ENCODE results near the gene CNTNAP1.

DNA sequence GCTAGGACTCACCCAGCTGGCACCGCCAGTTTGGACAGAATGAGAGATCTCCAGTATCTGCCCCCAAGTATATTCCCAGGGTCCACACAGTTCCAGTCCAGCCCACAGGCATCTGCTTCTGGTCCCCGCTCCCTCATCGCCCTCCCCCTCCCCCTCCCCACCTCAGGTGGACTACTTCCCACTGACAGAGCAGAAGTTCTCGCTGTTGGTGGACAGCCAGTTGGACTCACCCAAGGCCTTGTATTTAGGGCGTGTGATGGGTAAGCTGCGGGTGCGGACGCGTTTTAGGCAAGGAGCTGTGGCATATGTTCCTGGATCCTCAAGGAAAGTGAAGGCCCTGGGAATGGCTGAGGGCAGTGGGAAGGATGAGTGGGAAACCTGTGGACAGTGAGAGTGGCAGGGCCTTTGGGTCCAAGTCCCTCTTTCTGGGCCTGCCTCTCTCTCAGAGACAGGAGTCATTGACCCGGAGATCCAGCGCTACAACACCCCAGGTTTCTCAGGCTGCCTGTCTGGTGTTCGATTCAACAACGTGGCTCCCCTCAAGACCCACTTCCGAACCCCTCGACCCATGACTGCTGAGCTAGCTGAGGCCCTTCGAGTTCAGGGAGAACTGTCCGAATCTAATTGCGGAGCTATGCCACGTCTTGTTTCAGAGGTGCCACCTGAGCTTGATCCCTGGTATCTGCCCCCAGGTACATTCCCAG is 14.9 kb downstream of the CNTNAP1 start:
- TF ChIP-seq, protein P1, sequence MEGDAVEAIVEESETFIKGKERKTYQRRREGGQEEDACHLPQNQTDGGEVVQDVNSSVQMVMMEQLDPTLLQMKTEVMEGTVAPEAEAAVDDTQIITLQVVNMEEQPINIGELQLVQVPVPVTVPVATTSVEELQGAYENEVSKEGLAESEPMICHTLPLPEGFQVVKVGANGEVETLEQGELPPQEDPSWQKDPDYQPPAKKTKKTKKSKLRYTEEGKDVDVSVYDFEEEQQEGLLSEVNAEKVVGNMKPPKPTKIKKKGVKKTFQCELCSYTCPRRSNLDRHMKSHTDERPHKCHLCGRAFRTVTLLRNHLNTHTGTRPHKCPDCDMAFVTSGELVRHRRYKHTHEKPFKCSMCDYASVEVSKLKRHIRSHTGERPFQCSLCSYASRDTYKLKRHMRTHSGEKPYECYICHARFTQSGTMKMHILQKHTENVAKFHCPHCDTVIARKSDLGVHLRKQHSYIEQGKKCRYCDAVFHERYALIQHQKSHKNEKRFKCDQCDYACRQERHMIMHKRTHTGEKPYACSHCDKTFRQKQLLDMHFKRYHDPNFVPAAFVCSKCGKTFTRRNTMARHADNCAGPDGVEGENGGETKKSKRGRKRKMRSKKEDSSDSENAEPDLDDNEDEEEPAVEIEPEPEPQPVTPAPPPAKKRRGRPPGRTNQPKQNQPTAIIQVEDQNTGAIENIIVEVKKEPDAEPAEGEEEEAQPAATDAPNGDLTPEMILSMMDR (IDR thresholded peaks at IDR 0.05 in 2 of 3, conservative IDR thresholded peaks at IDR 0.05 in 1 of 3; ENCODE audit: insufficient read depth in 2 of 3, low read depth in 1 of 3, low read length in 3 of 3), result no peak
- no peak for TF ChIP-seq POLR2AphosphoS5 (IDR thresholded peaks at IDR 0.05; ENCODE audit: control insufficient read depth, insufficient read depth, low read depth, low read length)
- TF ChIP-seq HCFC1 (IDR thresholded peaks at IDR 0.05; ENCODE audit: low read depth, low read length), result no peak
- no peak for TF ChIP-seq MYC (IDR thresholded peaks at IDR 0.05; ENCODE audit: low read depth, low read length)
- TF ChIP-seq MYC (CRISPR knock-in tag; IDR thresholded peaks at IDR 0.05; ENCODE audit: borderline replicate concordance, low read depth), result no peak
- TF ChIP-seq CREM (IDR thresholded peaks at IDR 0.05; ENCODE audit: low read depth), result no peak
- no peak for TF ChIP-seq CEBPB (tag; IDR thresholded peaks at IDR 0.05)
- TF ChIP-seq, protein P2, sequence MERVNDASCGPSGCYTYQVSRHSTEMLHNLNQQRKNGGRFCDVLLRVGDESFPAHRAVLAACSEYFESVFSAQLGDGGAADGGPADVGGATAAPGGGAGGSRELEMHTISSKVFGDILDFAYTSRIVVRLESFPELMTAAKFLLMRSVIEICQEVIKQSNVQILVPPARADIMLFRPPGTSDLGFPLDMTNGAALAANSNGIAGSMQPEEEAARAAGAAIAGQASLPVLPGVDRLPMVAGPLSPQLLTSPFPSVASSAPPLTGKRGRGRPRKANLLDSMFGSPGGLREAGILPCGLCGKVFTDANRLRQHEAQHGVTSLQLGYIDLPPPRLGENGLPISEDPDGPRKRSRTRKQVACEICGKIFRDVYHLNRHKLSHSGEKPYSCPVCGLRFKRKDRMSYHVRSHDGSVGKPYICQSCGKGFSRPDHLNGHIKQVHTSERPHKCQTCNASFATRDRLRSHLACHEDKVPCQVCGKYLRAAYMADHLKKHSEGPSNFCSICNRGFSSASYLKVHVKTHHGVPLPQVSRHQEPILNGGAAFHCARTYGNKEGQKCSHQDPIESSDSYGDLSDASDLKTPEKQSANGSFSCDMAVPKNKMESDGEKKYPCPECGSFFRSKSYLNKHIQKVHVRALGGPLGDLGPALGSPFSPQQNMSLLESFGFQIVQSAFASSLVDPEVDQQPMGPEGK (CRISPR knock-in tag; IDR thresholded peaks at IDR 0.05; ENCODE audit: borderline replicate concordance), result no peak
- TF ChIP-seq, protein P3, sequence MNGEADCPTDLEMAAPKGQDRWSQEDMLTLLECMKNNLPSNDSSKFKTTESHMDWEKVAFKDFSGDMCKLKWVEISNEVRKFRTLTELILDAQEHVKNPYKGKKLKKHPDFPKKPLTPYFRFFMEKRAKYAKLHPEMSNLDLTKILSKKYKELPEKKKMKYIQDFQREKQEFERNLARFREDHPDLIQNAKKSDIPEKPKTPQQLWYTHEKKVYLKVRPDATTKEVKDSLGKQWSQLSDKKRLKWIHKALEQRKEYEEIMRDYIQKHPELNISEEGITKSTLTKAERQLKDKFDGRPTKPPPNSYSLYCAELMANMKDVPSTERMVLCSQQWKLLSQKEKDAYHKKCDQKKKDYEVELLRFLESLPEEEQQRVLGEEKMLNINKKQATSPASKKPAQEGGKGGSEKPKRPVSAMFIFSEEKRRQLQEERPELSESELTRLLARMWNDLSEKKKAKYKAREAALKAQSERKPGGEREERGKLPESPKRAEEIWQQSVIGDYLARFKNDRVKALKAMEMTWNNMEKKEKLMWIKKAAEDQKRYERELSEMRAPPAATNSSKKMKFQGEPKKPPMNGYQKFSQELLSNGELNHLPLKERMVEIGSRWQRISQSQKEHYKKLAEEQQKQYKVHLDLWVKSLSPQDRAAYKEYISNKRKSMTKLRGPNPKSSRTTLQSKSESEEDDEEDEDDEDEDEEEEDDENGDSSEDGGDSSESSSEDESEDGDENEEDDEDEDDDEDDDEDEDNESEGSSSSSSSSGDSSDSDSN (IDR thresholded peaks at IDR 0.05; ENCODE audit: borderline replicate concordance in 1 of 2, low read depth in 2 of 2, low read length in 2 of 2), result no peak
- TF ChIP-seq BHLHE40 (IDR thresholded peaks at IDR 0.05; ENCODE audit: low read length), result no peak
- no peak for TF ChIP-seq EZH2 (IDR thresholded peaks at IDR 0.05; ENCODE audit: borderline replicate concordance, low read depth, low read length)
- TF ChIP-seq SMARCA5 (IDR thresholded peaks at IDR 0.05), result no peak
- no peak for TF ChIP-seq MCM3 (IDR thresholded peaks at IDR 0.05)
- TF ChIP-seq, protein P4, sequence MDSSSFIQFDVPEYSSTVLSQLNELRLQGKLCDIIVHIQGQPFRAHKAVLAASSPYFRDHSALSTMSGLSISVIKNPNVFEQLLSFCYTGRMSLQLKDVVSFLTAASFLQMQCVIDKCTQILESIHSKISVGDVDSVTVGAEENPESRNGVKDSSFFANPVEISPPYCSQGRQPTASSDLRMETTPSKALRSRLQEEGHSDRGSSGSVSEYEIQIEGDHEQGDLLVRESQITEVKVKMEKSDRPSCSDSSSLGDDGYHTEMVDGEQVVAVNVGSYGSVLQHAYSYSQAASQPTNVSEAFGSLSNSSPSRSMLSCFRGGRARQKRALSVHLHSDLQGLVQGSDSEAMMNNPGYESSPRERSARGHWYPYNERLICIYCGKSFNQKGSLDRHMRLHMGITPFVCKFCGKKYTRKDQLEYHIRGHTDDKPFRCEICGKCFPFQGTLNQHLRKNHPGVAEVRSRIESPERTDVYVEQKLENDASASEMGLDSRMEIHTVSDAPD (CRISPR knock-in tag; IDR thresholded peaks at IDR 0.05), result no peak
- TF ChIP-seq NR2C2 (CRISPR knock-in tag; IDR thresholded peaks at IDR 0.05), result no peak
- no peak for TF ChIP-seq NR2C2 (tag; IDR thresholded peaks at IDR 0.05)

Measured in K562 (cell line).